ENCODE results near the gene MED26.
"Not testable (repeated sequence)": the region's sequence is repeated elsewhere in the genome, so short reads cannot be mapped to it uniquely, and the experiment has no call there.

The MED26 gene

GRCh38 chr19:16571822-16572331, 56.1 kb downstream of the MED26 start:
- DNase-seq, result peak; percentile 63

- DNase-seq, result peak; percentile 28
These were observed 56.7 kb downstream of the MED26 start for GRCh38 chr19:16571283-16571682.

- DNase-seq, result no peak
These were observed 58.2 kb downstream of the MED26 start for GRCh38 chr19:16569609-16570320.

- no peak for DNase-seq
These were observed 61.3 kb downstream of the MED26 start for GRCh38 chr19:16566702-16567101.

GRCh38 chr19:16566161-16566560, 61.8 kb downstream of the MED26 start:
- no peak for DNase-seq

- no peak for DNase-seq
These were observed 63.2 kb downstream of the MED26 start for GRCh38 chr19:16564842-16565241.

GRCh38 chr19:16562608-16563025, 65.4 kb downstream of the MED26 start:
- no peak for DNase-seq

GRCh38 chr19:16561382-16561781, 66.6 kb downstream of the MED26 start:
- DNase-seq, result no peak

GRCh38 chr19:16559780-16560276, 68.2 kb downstream of the MED26 start:
- no peak for DNase-seq

- DNase-seq, result no peak
These were observed 73.2 kb downstream of the MED26 start for GRCh38 chr19:16554776-16555175.

- not testable (repeated sequence) for DNase-seq
These were observed 76.1 kb downstream of the MED26 start for GRCh38 chr19:16551902-16552301.

- no peak for DNase-seq
These were observed 79.0 kb downstream of the MED26 start for GRCh38 chr19:16548956-16549355.

- no peak for DNase-seq
These were observed 83.4 kb downstream of the MED26 start for GRCh38 chr19:16544473-16545231.

- not testable (repeated sequence) for DNase-seq
These were observed 84.3 kb downstream of the MED26 start for GRCh38 chr19:16543734-16544133.

- peak; percentile 28 for DNase-seq
These were observed 85.0 kb downstream of the MED26 start for GRCh38 chr19:16542910-16543472.

- peak; percentile 95 for DNase-seq
These were observed 85.7 kb downstream of the MED26 start, which contains the start of gene CHERP for GRCh38 chr19:16542045-16542909. CHERP (minus strand) TSS chr19:16542437; CDS start chr19:16542378, 59 bp downstream.

- DNase-seq, result peak; percentile 18
These were observed 86.4 kb downstream of the MED26 start for GRCh38 chr19:16541526-16542044.

GRCh38 chr19:16540948-16541347, 87.1 kb downstream of the MED26 start:
- no peak for DNase-seq

- DNase-seq, result no peak
These were observed 90.9 kb downstream of the MED26 start for GRCh38 chr19:16537111-16537510.

- DNase-seq, result no peak
These were observed 91.9 kb downstream of the MED26 start for GRCh38 chr19:16536130-16536529.

- no peak for DNase-seq
These were observed 92.6 kb downstream of the MED26 start for GRCh38 chr19:16535381-16535780.

Measured in NCI-H146 (cell line).